Choroid plexus epithelial cell (primary cell): Measurements from ENCODE around the gene MYO1C.
"Not testable (repeated sequence)": the region's sequence is repeated elsewhere in the genome, so short reads cannot be mapped to it uniquely, and the experiment has no call there.

Experiments
- DNase-seq: peaks from one replicate; pipeline ENCODE4 v3.0.0-alpha.2; 2010; ENCODE audit warnings: low read depth
- H3K4me3 ChIP-seq: 2 replicates; pipeline ENCODE4 v1.5.1; 2011; ENCODE audit warnings: low read depth, mild to moderate bottlenecking, control low read depth, low read length, moderate library complexity
- CTCF ChIP-seq: conservative IDR thresholded peaks from 2 replicates; pipeline ENCODE4 v1.5.1; 2011; ENCODE audit warnings: low read depth, mild to moderate bottlenecking, control low read depth, inconsistent platforms, low read length, moderate library complexity

Gene MYO1C

GRCh38 chr17:1420981-1421380 is 71.5 kb downstream of the MYO1C start:
- DNase-seq = no peak
- H3K4me3 ChIP-seq = no peak overlapping the region
- no peak for TF ChIP-seq CTCF

GRCh38 chr17:1420163-1420562 is 72.3 kb downstream of the MYO1C start:
- DNase-seq = no peak
- no peak overlapping the region for H3K4me3 ChIP-seq
- no peak for TF ChIP-seq CTCF

- DNase-seq, H3K4me3 ChIP-seq: not testable (repeated sequence)
These were observed 74.0 kb downstream of the MYO1C start for GRCh38 chr17:1418476-1418875.

GRCh38 chr17:1416414-1416813 is 76.1 kb downstream of the MYO1C start:
- DNase-seq = no peak
- TF ChIP-seq CTCF = no peak
- H3K4me3 ChIP-seq = no peak overlapping the region

- no peak for TF ChIP-seq CTCF
- DNase-seq = no peak
- no peak overlapping the region for H3K4me3 ChIP-seq
These were observed 77.9 kb downstream of the MYO1C start for GRCh38 chr17:1414634-1415033.
